HepG2 (cell line): ENCODE data around the gene HES6. TPM values are rescaled to one million over a fixed set of nuclear protein-coding genes. Genes with fewer than 3 reads are reported as not detected.

ENCODE experiments used
- AGO2 ChIP-seq: fragments of 200-400 bp; formaldehyde crosslinking; optimal IDR thresholded peaks from 2 replicates; pipeline ENCODE3; 2017; ENCODE audit warnings: mild to moderate bottlenecking, low read depth, low read length, moderate library complexity
- ELK4 ChIP-seq: sonication (generic); formaldehyde crosslinking; IDR thresholded peaks from 2 replicates; pipeline ENCODE4 v1.9.0; 2021; ENCODE audit warnings: missing genetic modification reagents, borderline replicate concordance
- ETS1 ChIP-seq: sonication (generic); formaldehyde crosslinking; IDR thresholded peaks from 2 replicates; pipeline ENCODE4 v1.4.0; 2020; ENCODE audit warnings: missing genetic modification reagents
- HDAC6 ChIP-seq: fragments of 200-600 bp; sonication (generic); IDR thresholded peaks from 2 replicates; pipeline ENCODE4 v1.7.0; 2017; ENCODE audit warnings: mild to moderate bottlenecking, antibody characterized with exemption, low read length, low read depth
- HNRNPLL ChIP-seq: fragments of 200-400 bp; formaldehyde crosslinking; IDR thresholded peaks from 2 replicates; pipeline ENCODE4 v1.6.1; 2017; ENCODE audit warnings: mild to moderate bottlenecking, low read depth, low read length; ENCODE audit not compliant: poor library complexity, severe bottlenecking
- HOXA7 ChIP-seq: sonication (generic); formaldehyde crosslinking; IDR thresholded peaks from 2 replicates; pipeline ENCODE4 v1.8.1; 2022; ENCODE audit warnings: mild to moderate bottlenecking, missing genetic modification reagents, moderate library complexity
- SETDB1 ChIP-seq: sonication (generic); formaldehyde crosslinking; IDR thresholded peaks from 2 replicates; pipeline ENCODE4 v1.5.1; 2020; ENCODE audit warnings: missing genetic modification reagents, mild to moderate bottlenecking, borderline replicate concordance
- TFE3 ChIP-seq: IDR thresholded peaks from 2 replicates; pipeline ENCODE4 v1.6.1; 2016
- ZBTB26 ChIP-seq: IDR thresholded peaks from 2 replicates; pipeline ENCODE4 v1.6.1; 2016; ENCODE audit warnings: missing compliant biosample characterization, missing genetic modification reagents, borderline replicate concordance
- ZBTB4 ChIP-seq: sonication (generic); formaldehyde crosslinking; IDR thresholded peaks from 2 replicates; pipeline ENCODE4 v1.4.0; 2020; ENCODE audit warnings: missing genetic modification reagents, mild to moderate bottlenecking, borderline replicate concordance
- ZNF230 ChIP-seq: sonication (generic); formaldehyde crosslinking; IDR thresholded peaks from 2 replicates; pipeline ENCODE4 v1.4.0; 2020; ENCODE audit warnings: mild to moderate bottlenecking, missing genetic modification reagents
- ZNF597 ChIP-seq: sonication (generic); formaldehyde crosslinking; IDR thresholded peaks from 2 replicates; pipeline ENCODE4 v1.5.0; 2020; ENCODE audit warnings: missing genetic modification reagents
- ZNF670 ChIP-seq: sonication (generic); formaldehyde crosslinking; IDR thresholded peaks from 2 replicates; pipeline ENCODE4 v1.8.0; 2022; ENCODE audit warnings: mild to moderate bottlenecking, missing genetic modification reagents, borderline replicate concordance
- ZNF770 ChIP-seq: sonication (generic); formaldehyde crosslinking; IDR thresholded peaks from 2 replicates; pipeline ENCODE4 v1.5.0; 2020; ENCODE audit warnings: mild to moderate bottlenecking, missing genetic modification reagents
- polyA plus RNA-seq, 8 experiments: library from polyadenylated mRNA; depleted of rRNA in 3 of 8; stranded (reverse) in 7 of 8; unstranded in 1 of 8; fragments of >200 nt; fragmentation: Illumina TruSeq in 4 of 8; extraction: Trizol in 4 of 8; gene quantifications; 2 replicates each; pipeline versions ENCODE4 v1.2.1 to v1.2.3, GENCODE V29; 2011 to 2016; ENCODE audit warnings: low read depth in 4 of 8, missing spikeins in 1 of 8, mixed read lengths in 1 of 8; ENCODE audit not compliant: insufficient read depth in 1 of 8
- total RNA-seq, 5 experiments: library from RNA; depleted of rRNA; stranded (reverse); fragments of >200 nt; fragmentation: Illumina TruSeq; extraction: Trizol; gene quantifications; 2 replicates each; pipeline ENCODE4 v1.2.3, GENCODE V29; 2016; ENCODE audit warnings: low read depth in 1 of 5

The HES6 gene
- total and polyA plus RNA-seq, 2 of the 13 experiments (the other 11 are each of a cell fraction or from before 2014, with no cell fraction given): 19.5 to 82.8 TPM

- TF ChIP-seq TFE3 (CRISPR knock-in tag) (peak; percentile 90), SETDB1 (CRISPR knock-in tag) (0 out of 2 replicates have a peak, but pooled peaks have one; percentile 56), HDAC6 (no peak), ETS1 (CRISPR knock-in tag) (peak; percentile 98; the same call in 1 of the 2 replicates), ZBTB26 (CRISPR knock-in tag) (peak; percentile 93), HNRNPLL (peak; percentile 37), ZBTB4 (CRISPR knock-in tag) (peak; percentile 93; the same call in 1 of the 2 replicates), HOXA7 (CRISPR knock-in tag) (no peak), ZNF230 (CRISPR knock-in tag) (peak; percentile 98), ZNF770 (CRISPR knock-in tag) (no peak; the same call in 1 of the 2 replicates), AGO2 (no peak), ZNF597 (CRISPR knock-in tag) (no peak), ZNF670 (CRISPR knock-in tag) (peak; percentile 88; the same call in 1 of the 2 replicates), ELK4 (CRISPR knock-in tag) (peak; percentile 98; the same call in 1 of the 2 replicates)
Observed at GRCh38 chr2:238238766-238239542, 884 bp downstream of the HES6 start (continued).
